ENCODE results near the gene ATXN7L1.

ATXN7L1 gene

DNA sequence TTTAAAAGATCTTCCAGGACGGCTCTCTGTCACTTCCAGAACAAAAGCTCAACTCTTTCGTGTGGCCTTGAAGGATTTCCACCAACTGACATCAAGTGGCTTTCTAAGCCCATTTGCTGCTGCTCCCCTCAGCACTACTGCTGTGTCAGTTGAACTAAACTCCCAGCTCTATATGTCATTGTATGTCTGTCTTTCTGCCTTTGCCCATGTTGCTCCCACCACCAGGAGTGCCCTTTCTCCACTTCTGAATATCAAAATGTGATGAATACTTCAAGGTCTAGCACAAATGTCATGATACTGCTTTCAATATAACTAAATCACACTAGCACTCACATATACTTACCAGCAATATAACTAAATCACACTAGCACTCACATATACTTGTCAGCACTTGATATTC is 138.3 kb downstream of the ATXN7L1 start:
- no peaks in the 10 kb centered on the region for H3K27me3 ChIP-seq (ENCODE audit: control insufficient read depth in 1 of 2, insufficient read depth in 2 of 2, low read length in 2 of 2)
- H3K9ac ChIP-seq (ENCODE audit: low read length in 2 of 2) = no peak overlapping the region
- no peaks in the 10 kb centered on the region for H3K36me3 ChIP-seq (ENCODE audit: control insufficient read depth in 2 of 2, insufficient read depth in 2 of 2, low read length in 2 of 2)
- H3K27ac ChIP-seq (ENCODE audit: low read length) = no peak overlapping the region
- peaks cover 30% of the 10 kb centered on the region for H3K4me1 ChIP-seq (ENCODE audit: control insufficient read depth, insufficient read depth, low read length)
- H3K4me3 ChIP-seq (ENCODE audit: low read length in 2 of 2) = no peak overlapping the region
- no peaks in the 10 kb centered on the region for H3K9me3 ChIP-seq (ENCODE audit: control insufficient read depth in 2 of 2, low read length in 2 of 2)

DNA sequence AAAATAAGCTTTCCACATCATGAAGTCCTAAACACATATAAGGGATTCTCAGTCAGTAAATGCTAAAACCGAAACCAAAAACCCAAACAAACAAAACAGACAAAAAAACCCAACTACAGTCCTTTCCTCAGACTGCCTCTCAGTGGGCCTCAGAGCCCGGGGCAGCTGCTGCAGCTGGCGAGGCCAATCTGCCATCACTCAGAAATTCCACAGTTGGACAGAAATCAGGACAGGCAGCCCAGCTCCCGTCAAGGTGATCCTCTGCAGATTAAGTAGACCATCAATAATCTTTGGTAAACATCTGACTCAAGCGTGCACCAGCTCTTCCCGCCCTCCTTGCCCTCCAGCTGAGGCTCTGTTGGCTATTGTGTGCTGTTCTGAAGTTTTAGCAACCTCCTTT is 142.2 kb downstream of the ATXN7L1 start:
- Histone ChIP-seq H3K4me3 (ENCODE audit: low read length in 2 of 2) (no peak overlapping the region), H3K27me3 (ENCODE audit: control insufficient read depth in 1 of 2, insufficient read depth in 2 of 2, low read length in 2 of 2) (no peaks in the 10 kb centered on the region), H3K9me3 (ENCODE audit: control insufficient read depth in 2 of 2, low read length in 2 of 2) (no peaks in the 10 kb centered on the region), H3K4me1 (ENCODE audit: control insufficient read depth, insufficient read depth, low read length) (peaks cover 14% of the 10 kb centered on the region), H3K36me3 (ENCODE audit: control insufficient read depth in 2 of 2, insufficient read depth in 2 of 2, low read length in 2 of 2) (no peaks in the 10 kb centered on the region), H3K9ac (ENCODE audit: low read length in 2 of 2) (no peak overlapping the region), H3K27ac (ENCODE audit: low read length) (no peak overlapping the region)

- H3K9ac ChIP-seq (ENCODE audit: low read length in 2 of 2) = no peak overlapping the region
- peaks cover 14% of the 10 kb centered on the region for H3K4me1 ChIP-seq (ENCODE audit: control insufficient read depth, insufficient read depth, low read length)
- H3K27me3 ChIP-seq (ENCODE audit: control insufficient read depth in 1 of 2, insufficient read depth in 2 of 2, low read length in 2 of 2) = no peaks in the 10 kb centered on the region
- H3K4me3 ChIP-seq (ENCODE audit: low read length in 2 of 2) = no peak overlapping the region
- no peaks in the 10 kb centered on the region for H3K9me3 ChIP-seq (ENCODE audit: control insufficient read depth in 2 of 2, low read length in 2 of 2)
- no peak overlapping the region for H3K27ac ChIP-seq (ENCODE audit: low read length)
- H3K36me3 ChIP-seq (ENCODE audit: control insufficient read depth in 2 of 2, insufficient read depth in 2 of 2, low read length in 2 of 2) = no peaks in the 10 kb centered on the region
Observed at GRCh38 chr7:105731042-105731441, 145.4 kb downstream of the ATXN7L1 start.

DNA sequence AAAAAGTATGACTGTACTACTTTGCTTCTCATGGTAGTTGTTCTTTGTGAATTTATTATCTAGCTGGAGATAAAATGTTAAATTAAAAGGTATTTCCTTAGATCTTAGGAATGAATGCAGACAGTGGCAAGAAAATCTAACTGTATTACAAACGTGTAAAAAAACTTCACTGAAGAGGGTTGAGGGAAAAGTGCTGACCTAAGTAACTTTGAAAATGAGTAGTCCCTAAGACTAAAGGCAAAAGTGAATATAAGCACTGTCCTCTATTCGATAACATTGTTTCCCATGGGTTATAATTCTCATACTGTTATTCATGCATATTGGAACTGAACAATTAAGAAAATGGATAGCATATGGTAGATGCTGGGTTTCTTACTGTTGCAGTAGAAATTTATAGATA is 148.4 kb downstream of the ATXN7L1 start:
- Histone ChIP-seq H3K36me3 (ENCODE audit: control insufficient read depth in 2 of 2, insufficient read depth in 2 of 2, low read length in 2 of 2) (no peaks in the 10 kb centered on the region), H3K27me3 (ENCODE audit: control insufficient read depth in 1 of 2, insufficient read depth in 2 of 2, low read length in 2 of 2) (no peaks in the 10 kb centered on the region), H3K9ac (ENCODE audit: low read length in 2 of 2) (no peak overlapping the region)

DNA sequence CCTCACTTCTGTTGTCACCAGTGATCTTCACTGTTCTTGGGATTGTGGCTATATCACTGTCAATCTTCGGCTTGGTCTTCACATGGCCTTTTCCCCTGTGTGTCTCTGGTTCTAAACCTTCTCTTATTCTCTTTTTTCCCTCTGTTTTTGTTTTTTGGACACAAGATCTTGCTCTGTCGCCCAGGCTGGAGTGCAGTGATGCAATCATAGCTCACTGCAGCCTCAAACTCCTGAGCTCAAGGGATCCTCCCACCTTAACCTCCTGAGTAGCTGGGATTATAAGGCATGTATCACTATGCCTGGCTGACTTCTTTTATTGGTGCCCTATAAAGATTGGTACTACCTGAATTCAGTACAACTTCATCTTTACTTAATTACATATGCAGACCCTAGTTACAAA is 151.7 kb downstream of the ATXN7L1 start:
- no peak overlapping the region for H3K9ac ChIP-seq (ENCODE audit: low read length in 2 of 2)
- H3K4me1 ChIP-seq (ENCODE audit: control insufficient read depth, insufficient read depth, low read length) = no peaks in the 10 kb centered on the region
- H3K4me3 ChIP-seq (ENCODE audit: low read length in 2 of 2) = no peak overlapping the region
- no peaks in the 10 kb centered on the region for H3K27me3 ChIP-seq (ENCODE audit: control insufficient read depth in 1 of 2, insufficient read depth in 2 of 2, low read length in 2 of 2)
- H3K9me3 ChIP-seq (ENCODE audit: control insufficient read depth in 2 of 2, low read length in 2 of 2) = no peaks in the 10 kb centered on the region
- H3K36me3 ChIP-seq (ENCODE audit: control insufficient read depth in 2 of 2, insufficient read depth in 2 of 2, low read length in 2 of 2) = no peaks in the 10 kb centered on the region
- no peak overlapping the region for H3K27ac ChIP-seq (ENCODE audit: low read length)

More for the DNA sequence above, 148.4 kb downstream of the ATXN7L1 start:
- Histone ChIP-seq H3K9me3 (ENCODE audit: control insufficient read depth in 2 of 2, low read length in 2 of 2) (no peaks in the 10 kb centered on the region), H3K27ac (ENCODE audit: low read length) (no peak overlapping the region), H3K4me1 (ENCODE audit: control insufficient read depth, insufficient read depth, low read length) (no peaks in the 10 kb centered on the region), H3K4me3 (ENCODE audit: low read length in 2 of 2) (no peak overlapping the region)

DNA sequence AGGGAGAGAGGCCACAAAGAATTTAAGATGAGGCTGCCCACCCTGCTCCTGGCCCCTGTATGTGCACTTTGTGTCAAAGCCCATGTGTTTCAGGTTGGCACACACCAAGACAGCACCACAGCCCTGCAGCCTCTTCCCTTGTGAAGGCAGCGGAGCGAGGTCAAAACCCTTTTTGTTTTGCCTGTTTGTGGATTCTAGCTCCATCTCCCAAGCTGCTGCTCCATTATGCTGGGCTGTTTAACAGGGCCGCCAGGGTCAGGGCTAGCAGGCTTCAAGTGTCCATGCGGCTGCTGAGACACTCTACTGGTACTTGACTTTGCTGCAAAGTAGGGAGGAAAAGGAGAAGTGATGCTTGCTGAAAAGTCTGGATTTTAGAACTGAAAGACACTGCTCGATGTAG is 152.8 kb downstream of the ATXN7L1 start:
- Histone ChIP-seq H3K9ac (ENCODE audit: low read length in 2 of 2) (no peak overlapping the region), H3K27ac (ENCODE audit: low read length) (no peak overlapping the region), H3K27me3 (ENCODE audit: control insufficient read depth in 1 of 2, insufficient read depth in 2 of 2, low read length in 2 of 2) (no peaks in the 10 kb centered on the region), H3K4me3 (ENCODE audit: low read length in 2 of 2) (no peak overlapping the region), H3K36me3 (ENCODE audit: control insufficient read depth in 2 of 2, insufficient read depth in 2 of 2, low read length in 2 of 2) (no peaks in the 10 kb centered on the region), H3K4me1 (ENCODE audit: control insufficient read depth, insufficient read depth, low read length) (peaks cover 5% of the 10 kb centered on the region), H3K9me3 (ENCODE audit: control insufficient read depth in 2 of 2, low read length in 2 of 2) (no peaks in the 10 kb centered on the region)

- Histone ChIP-seq H3K36me3 (ENCODE audit: control insufficient read depth in 2 of 2, insufficient read depth in 2 of 2, low read length in 2 of 2) (no peaks in the 10 kb centered on the region), H3K9ac (ENCODE audit: low read length in 2 of 2) (no peak overlapping the region), H3K9me3 (ENCODE audit: control insufficient read depth in 2 of 2, low read length in 2 of 2) (no peaks in the 10 kb centered on the region), H3K27ac (ENCODE audit: low read length) (no peak overlapping the region), H3K4me1 (ENCODE audit: control insufficient read depth, insufficient read depth, low read length) (peaks cover 9% of the 10 kb centered on the region), H3K27me3 (ENCODE audit: control insufficient read depth in 1 of 2, insufficient read depth in 2 of 2, low read length in 2 of 2) (no peaks in the 10 kb centered on the region), H3K4me3 (ENCODE audit: low read length in 2 of 2) (no peak overlapping the region)
Observed at GRCh38 chr7:105721571-105722104, 154.8 kb downstream of the ATXN7L1 start.

DNA sequence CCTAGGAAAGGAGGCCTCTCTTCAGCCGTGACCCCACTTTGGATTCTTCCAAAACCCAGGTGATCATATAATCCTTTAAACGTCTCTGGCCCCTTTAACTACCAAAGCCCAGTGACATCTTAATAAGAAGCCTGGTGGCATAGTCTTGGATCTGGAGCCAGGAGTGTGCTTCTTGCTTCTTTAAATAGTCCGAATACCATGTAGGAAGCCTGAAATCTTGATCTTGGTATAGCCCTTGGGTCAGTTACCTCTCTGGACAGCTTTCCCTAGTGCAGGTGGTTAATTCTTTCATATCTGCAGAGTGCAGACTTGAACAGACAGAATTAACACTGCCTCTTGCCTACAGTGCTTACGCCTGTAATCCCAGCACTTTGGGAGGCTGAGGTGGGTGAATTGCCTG is 156.5 kb downstream of the ATXN7L1 start:
- H3K4me1 ChIP-seq (ENCODE audit: control insufficient read depth, insufficient read depth, low read length) = peaks cover 9% of the 10 kb centered on the region
- H3K9me3 ChIP-seq (ENCODE audit: control insufficient read depth in 2 of 2, low read length in 2 of 2) = no peaks in the 10 kb centered on the region
- no peak overlapping the region for H3K4me3 ChIP-seq (ENCODE audit: low read length in 2 of 2)
- no peak overlapping the region for H3K9ac ChIP-seq (ENCODE audit: low read length in 2 of 2)
- no peak overlapping the region for H3K27ac ChIP-seq (ENCODE audit: low read length)
- H3K36me3 ChIP-seq (ENCODE audit: control insufficient read depth in 2 of 2, insufficient read depth in 2 of 2, low read length in 2 of 2) = no peaks in the 10 kb centered on the region
- no peaks in the 10 kb centered on the region for H3K27me3 ChIP-seq (ENCODE audit: control insufficient read depth in 1 of 2, insufficient read depth in 2 of 2, low read length in 2 of 2)

GRCh38 chr7:105719395-105719794 is 157.0 kb downstream of the ATXN7L1 start:
- H3K27ac ChIP-seq (ENCODE audit: low read length) = no peak overlapping the region
- H3K36me3 ChIP-seq (ENCODE audit: control insufficient read depth in 2 of 2, insufficient read depth in 2 of 2, low read length in 2 of 2) = no peaks in the 10 kb centered on the region
- H3K9me3 ChIP-seq (ENCODE audit: control insufficient read depth in 2 of 2, low read length in 2 of 2) = no peaks in the 10 kb centered on the region
- no peaks in the 10 kb centered on the region for H3K27me3 ChIP-seq (ENCODE audit: control insufficient read depth in 1 of 2, insufficient read depth in 2 of 2, low read length in 2 of 2)
- H3K4me1 ChIP-seq (ENCODE audit: control insufficient read depth, insufficient read depth, low read length) = peaks cover 9% of the 10 kb centered on the region
- no peak overlapping the region for H3K4me3 ChIP-seq (ENCODE audit: low read length in 2 of 2)
- no peak overlapping the region for H3K9ac ChIP-seq (ENCODE audit: low read length in 2 of 2)

DNA sequence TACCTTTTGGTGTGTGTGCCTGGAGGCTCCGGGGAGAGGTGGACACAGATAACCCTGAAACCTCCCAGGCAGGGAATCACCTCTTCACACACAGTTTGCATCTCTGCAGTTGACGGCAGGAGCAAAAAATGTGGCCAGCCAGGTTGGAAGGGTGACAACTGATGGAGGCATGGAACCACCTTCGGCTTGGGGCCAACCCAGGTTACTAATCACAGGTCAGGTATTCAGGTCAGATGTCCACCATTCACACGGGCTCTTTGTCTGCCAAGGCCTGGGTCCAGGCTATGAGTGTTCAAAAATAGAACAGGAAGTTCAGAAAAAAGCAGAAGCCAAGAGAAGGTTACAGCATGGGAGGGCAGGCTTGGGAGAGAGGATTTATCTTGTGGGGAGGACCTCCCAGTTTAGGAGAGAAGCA is 157.9 kb downstream of the ATXN7L1 start:
- Histone ChIP-seq H3K27me3 (ENCODE audit: control insufficient read depth in 1 of 2, insufficient read depth in 2 of 2, low read length in 2 of 2) (no peaks in the 10 kb centered on the region), H3K4me1 (ENCODE audit: control insufficient read depth, insufficient read depth, low read length) (peaks cover 9% of the 10 kb centered on the region), H3K4me3 (ENCODE audit: low read length in 2 of 2) (no peak overlapping the region), H3K9ac (ENCODE audit: low read length in 2 of 2) (no peak overlapping the region), H3K9me3 (ENCODE audit: control insufficient read depth in 2 of 2, low read length in 2 of 2) (no peaks in the 10 kb centered on the region), H3K27ac (ENCODE audit: low read length) (no peak overlapping the region), H3K36me3 (ENCODE audit: control insufficient read depth in 2 of 2, insufficient read depth in 2 of 2, low read length in 2 of 2) (no peaks in the 10 kb centered on the region)

DNA sequence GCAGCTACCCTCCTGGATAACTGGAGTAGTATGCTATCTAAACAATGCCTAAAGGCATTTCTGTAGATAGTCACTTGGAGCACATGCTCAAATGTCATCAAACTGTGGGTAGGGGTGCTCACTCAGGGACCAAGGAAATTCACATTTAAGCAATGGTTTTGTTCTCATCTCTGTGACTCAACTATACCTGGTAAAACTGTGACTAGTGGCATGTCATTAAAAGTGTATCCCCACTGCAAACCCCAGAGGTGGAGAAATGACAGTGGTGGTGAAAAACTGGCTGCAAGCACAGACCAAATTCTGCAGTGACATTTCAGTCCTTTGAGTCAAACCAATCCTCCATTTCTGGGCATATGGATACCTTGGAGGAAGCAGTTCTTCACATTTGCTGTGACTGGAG is 160.9 kb downstream of the ATXN7L1 start:
- Histone ChIP-seq H3K4me1 (ENCODE audit: control insufficient read depth, insufficient read depth, low read length) (peaks cover 9% of the 10 kb centered on the region), H3K9ac (ENCODE audit: low read length in 2 of 2) (no peak overlapping the region), H3K9me3 (ENCODE audit: control insufficient read depth in 2 of 2, low read length in 2 of 2) (no peaks in the 10 kb centered on the region), H3K36me3 (ENCODE audit: control insufficient read depth in 2 of 2, insufficient read depth in 2 of 2, low read length in 2 of 2) (no peaks in the 10 kb centered on the region), H3K4me3 (ENCODE audit: low read length in 2 of 2) (no peak overlapping the region), H3K27ac (ENCODE audit: low read length) (no peak overlapping the region), H3K27me3 (ENCODE audit: control insufficient read depth in 1 of 2, insufficient read depth in 2 of 2, low read length in 2 of 2) (no peaks in the 10 kb centered on the region)

All from stomach smooth muscle (tissue), 2 donors.